Activated CD8-positive, alpha-beta T cell treated with anti-CD3 and anti-CD28 coated beads for 36 hours (primary cell): ENCODE measurements around the gene GNLY. TPM values are rescaled to one million over a fixed set of nuclear protein-coding genes. Genes with fewer than 3 reads are reported as not detected.

ENCODE experiments used
- ATAC-seq: fragments of 200-7000 bp; cut with Tn5 transposase; one replicate; pipeline ENCODE4 v1.10.0; 2021; ENCODE audit warnings: mild to moderate bottlenecking, moderate library complexity
- CTCF ChIA-PET: fragments of 350-600 bp; sonication (Branson Sonifier 250); formaldehyde crosslinking; loops from one replicate; lab custom pipeline; 2021; ENCODE audit warnings: antibody characterized with exemption; lab: Charles Lee
- POLR2A ChIA-PET: fragments of 350-600 bp; sonication (Branson Sonifier 250); formaldehyde crosslinking; loops from one replicate; lab custom pipeline; 2021; ENCODE audit warnings: antibody characterized with exemption; lab: Charles Lee
- DNase-seq: peaks from one replicate; pipeline ENCODE4 v3.0.0-alpha.2; 2020
- H3K27ac Mint-ChIP-seq: one replicate; pipeline ENCODE4 v1.8.0; 2021; ENCODE audit warnings: mild to moderate bottlenecking, mixed read lengths
- H3K27me3 Mint-ChIP-seq: one replicate; pipeline ENCODE4 v1.8.0; 2021; ENCODE audit warnings: mixed read lengths
- H3K36me3 Mint-ChIP-seq: one replicate; pipeline ENCODE4 v1.8.0; 2021; ENCODE audit warnings: low read depth, mixed read lengths
- H3K4me1 Mint-ChIP-seq: one replicate; pipeline ENCODE4 v1.8.0; 2021; ENCODE audit warnings: low read depth, mixed read lengths
- H3K4me3 Mint-ChIP-seq: one replicate; pipeline ENCODE4 v1.8.0; 2021; ENCODE audit warnings: mild to moderate bottlenecking, moderate library complexity, mixed read lengths
- H3K9me3 Mint-ChIP-seq: one replicate; pipeline ENCODE4 v1.8.0; 2021; ENCODE audit warnings: mixed read lengths
- intact Hi-C: fragments of 100-400 bp; cut with micrococcal nuclease; formaldehyde crosslinking; loops from one replicate; pipeline ENCODE4 v1.10.0; 2022
- total RNA-seq, 2 experiments: library from RNA; stranded (reverse); gene quantifications; one replicate each; pipeline ENCODE4 v1.2.3, GENCODE V29; 2021
- TF ChIP-seq, protein P1 (sequence below): fragments of 200-600 bp; IDR thresholded peaks from one replicate; pipeline ENCODE4 v1.8.0; 2022; ENCODE audit warnings: antibody characterized with exemption, mild to moderate bottlenecking

Gene GNLY
- total RNA-seq, 2 experiments from 2014 or later = 46.7 to 52.6 TPM

DNA sequence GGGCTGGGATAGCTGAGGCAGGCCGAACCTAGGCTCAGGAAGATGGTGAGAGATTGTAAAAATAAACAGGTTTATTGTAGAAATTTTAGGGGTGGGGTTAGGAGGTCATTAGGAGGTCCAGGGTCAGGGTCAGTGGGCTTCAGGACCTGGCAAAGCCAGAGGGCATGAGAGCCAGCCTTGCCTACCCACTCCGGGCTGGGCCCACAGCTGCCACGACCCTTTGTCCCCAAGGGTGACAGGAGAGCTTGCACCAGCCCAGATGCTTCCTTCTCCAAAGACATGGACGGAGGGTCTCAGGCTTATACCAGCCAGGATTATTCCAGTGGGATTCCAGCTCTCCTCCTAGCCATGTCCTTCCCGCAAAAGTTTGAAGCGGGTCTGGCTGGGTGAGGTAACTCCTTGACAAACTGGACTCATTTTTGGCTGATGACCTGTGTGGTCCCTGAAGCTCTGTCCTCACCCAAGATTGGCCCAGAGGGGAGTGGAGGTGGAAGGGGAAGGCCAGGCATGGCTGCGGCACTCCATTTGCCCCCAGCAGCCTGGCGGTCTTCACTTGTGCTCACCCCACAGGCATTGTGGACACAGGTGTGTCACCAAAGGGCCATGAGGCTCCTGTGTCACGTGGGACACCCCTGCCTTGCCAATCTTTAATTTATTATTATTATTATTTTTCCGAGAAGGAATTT lies 35.8 kb downstream of the GNLY start:
- TF ChIP-seq, protein P1, sequence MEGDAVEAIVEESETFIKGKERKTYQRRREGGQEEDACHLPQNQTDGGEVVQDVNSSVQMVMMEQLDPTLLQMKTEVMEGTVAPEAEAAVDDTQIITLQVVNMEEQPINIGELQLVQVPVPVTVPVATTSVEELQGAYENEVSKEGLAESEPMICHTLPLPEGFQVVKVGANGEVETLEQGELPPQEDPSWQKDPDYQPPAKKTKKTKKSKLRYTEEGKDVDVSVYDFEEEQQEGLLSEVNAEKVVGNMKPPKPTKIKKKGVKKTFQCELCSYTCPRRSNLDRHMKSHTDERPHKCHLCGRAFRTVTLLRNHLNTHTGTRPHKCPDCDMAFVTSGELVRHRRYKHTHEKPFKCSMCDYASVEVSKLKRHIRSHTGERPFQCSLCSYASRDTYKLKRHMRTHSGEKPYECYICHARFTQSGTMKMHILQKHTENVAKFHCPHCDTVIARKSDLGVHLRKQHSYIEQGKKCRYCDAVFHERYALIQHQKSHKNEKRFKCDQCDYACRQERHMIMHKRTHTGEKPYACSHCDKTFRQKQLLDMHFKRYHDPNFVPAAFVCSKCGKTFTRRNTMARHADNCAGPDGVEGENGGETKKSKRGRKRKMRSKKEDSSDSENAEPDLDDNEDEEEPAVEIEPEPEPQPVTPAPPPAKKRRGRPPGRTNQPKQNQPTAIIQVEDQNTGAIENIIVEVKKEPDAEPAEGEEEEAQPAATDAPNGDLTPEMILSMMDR = no peak
- DNase-seq (no peak), ATAC-seq (no peak)
- ChIA-PET CTCF (interaction anchor here (1.3 to 2.5 kb wide), 20 partner anchors 9 to 222 kb away, joined by 3 to 117 read pairs (median 9); partner anchors contain the start of gene ATOH8), POLR2A (no interaction called here)
- intact Hi-C loops = loop anchor here (5.0 kb wide), 1 partner anchor 82 kb away; no protein-coding TSS in a partner anchor
- Mint-ChIP-seq H3K9me3 (no peaks in the 10 kb centered on the region), H3K36me3 (no peaks in the 10 kb centered on the region), H3K27ac (no peak overlapping the region), H3K27me3 (peaks cover 7% of the 10 kb centered on the region), H3K4me3 (no peak overlapping the region), H3K4me1 (no peaks in the 10 kb centered on the region)

DNA sequence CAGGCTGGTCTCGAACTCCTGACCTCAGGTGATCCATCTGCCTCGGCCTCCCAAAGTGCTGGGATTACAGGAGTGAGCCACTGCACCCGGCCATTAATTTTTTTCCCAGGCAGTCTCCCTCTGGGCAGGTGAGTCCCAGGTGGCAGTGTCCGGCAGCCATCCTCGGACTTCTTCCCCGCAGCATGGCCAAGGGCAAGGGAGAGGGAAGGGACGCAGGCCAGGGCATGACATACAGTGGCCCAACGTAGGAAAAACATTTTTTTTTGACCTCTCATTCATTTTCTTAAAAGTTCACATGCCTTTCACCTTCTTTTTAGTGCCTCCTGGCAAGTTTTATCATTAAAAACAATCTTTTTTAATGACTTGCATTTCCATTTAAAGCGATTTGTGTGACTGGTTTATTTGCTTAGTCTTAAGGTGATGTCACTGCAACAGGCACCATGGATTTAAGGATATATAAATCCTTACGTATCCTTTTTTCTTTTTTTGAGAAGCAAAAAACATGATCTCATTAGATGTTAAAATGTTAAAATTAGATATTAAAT lies 36.6 kb downstream of the GNLY start:
- ChIA-PET POLR2A (no interaction called here), CTCF (interaction anchor here (0.9 to 2.5 kb wide), 3 partner anchors 11 to 84 kb away, joined by 3 to 117 read pairs (median 36); no protein-coding TSS in a partner anchor)
- Mint-ChIP-seq H3K27me3 (peaks cover 9% of the 10 kb centered on the region), H3K9me3 (no peaks in the 10 kb centered on the region), H3K27ac (no peak overlapping the region), H3K4me3 (no peak overlapping the region), H3K4me1 (no peaks in the 10 kb centered on the region), H3K36me3 (no peaks in the 10 kb centered on the region)
- intact Hi-C loops = no loop called here
- ATAC-seq (no peak), DNase-seq (no peak)
- TF ChIP-seq, protein P1 = no peak

DNA sequence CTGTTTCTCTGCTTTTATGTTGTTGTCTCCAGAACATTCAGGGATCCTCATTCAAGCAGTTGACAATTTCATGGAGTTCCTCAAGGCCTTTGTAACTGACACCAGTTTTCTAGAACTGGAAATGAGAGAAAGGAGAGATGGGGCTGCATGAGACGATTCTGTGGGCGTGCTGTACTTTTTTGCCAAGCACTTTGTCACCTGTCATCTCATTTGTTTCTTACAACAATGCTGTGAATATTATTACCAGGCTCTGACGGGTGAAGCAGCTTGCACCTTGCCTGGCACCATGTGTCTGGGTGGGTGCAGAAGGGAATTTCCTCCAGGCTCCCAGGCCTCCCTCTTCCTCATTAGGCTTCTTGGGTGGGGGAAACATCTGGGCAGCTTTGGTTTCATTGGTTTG lies 37.4 kb downstream of the GNLY start:
- DNase-seq (no peak), ATAC-seq (no peak)
- Mint-ChIP-seq H3K27ac (no peak overlapping the region), H3K4me1 (no peaks in the 10 kb centered on the region), H3K4me3 (no peak overlapping the region), H3K27me3 (peaks cover 9% of the 10 kb centered on the region), H3K36me3 (no peaks in the 10 kb centered on the region), H3K9me3 (no peaks in the 10 kb centered on the region)
- intact Hi-C loops = no loop called here
- TF ChIP-seq, protein P1 = no peak
- CTCF ChIA-PET = interaction anchor here (0.9 to 1.3 kb wide), 2 partner anchors 18 to 82 kb away, joined by 3 read pairs; no protein-coding TSS in a partner anchor
- POLR2A ChIA-PET = no interaction called here

DNA sequence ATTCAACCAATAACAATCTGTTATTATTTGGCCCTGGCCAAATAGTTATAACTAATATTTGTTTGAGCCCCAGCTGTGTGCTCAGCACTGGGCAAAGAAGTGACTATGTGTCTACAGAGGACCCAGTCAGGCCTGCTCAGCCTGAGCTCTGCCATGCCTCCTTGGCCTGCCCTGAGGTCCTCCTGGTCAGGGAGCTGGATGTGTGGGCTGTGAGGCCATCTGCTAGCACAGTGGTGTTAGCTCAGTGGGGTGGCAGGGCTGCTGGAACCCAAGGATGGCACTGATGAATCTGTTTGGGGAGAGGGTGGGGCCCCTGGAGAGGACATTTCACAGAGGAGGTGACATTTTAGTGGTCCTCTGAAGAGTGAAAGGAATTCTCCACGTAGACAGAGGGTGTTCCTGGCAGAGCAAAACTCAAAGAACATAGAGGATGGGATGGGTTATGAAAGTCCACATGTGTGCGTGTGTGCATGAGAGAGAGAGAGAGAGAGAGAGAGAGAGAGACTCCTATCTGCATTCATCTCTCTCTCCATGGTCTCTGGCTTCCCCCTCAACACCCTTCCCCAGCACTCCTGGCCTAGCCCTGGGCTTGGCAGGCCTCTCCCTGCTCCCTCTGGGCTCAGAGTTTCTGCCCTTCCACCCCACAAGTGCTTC lies 38.4 kb downstream of the GNLY start:
- ATAC-seq = no peak
- intact Hi-C loops = no loop called here
- Mint-ChIP-seq H3K4me3 (no peak overlapping the region), H3K27ac (no peak overlapping the region), H3K27me3 (peaks cover 9% of the 10 kb centered on the region), H3K4me1 (no peaks in the 10 kb centered on the region), H3K9me3 (no peaks in the 10 kb centered on the region), H3K36me3 (no peaks in the 10 kb centered on the region)
- TF ChIP-seq, protein P1 = no peak
- ChIA-PET CTCF (interaction anchor here (1.3 to 2.7 kb wide), 2 partner anchors 17 to 81 kb away, joined by 3 to 16 read pairs; no protein-coding TSS in a partner anchor), POLR2A (no interaction called here)
- DNase-seq = no peak
